KMS-11 (cell line): ENCODE results near the gene TALDO1.

Source experiments
- H2AFZ ChIP-seq: fragments of 200-600 bp; sonication (generic); 2 replicates; pipeline ENCODE4 v1.6.1; 2016; ENCODE audit warnings: antibody characterized with exemption, mixed run types, low read depth
- H3K27ac ChIP-seq: fragments of 200-600 bp; sonication (generic); 2 replicates; pipeline ENCODE4 v1.6.1; 2016; ENCODE audit warnings: mild to moderate bottlenecking, mixed run types
- H3K27me3 ChIP-seq: fragments of 200-600 bp; sonication (generic); 2 replicates; pipeline ENCODE4 v1.6.1; 2017; ENCODE audit warnings: mild to moderate bottlenecking, low read depth, mixed run types, moderate library complexity; ENCODE audit not compliant: insufficient read depth
- H3K36me3 ChIP-seq: fragments of 200-600 bp; sonication (generic); 2 replicates; pipeline ENCODE4 v1.6.1; 2017; ENCODE audit warnings: mild to moderate bottlenecking, mixed run types; ENCODE audit not compliant: insufficient read depth
- H3K4me1 ChIP-seq: fragments of 200-600 bp; sonication (generic); 2 replicates; pipeline ENCODE4 v1.6.1; 2016; ENCODE audit warnings: mild to moderate bottlenecking, low read depth, mixed run types; ENCODE audit not compliant: poor library complexity, severe bottlenecking
- H3K4me2 ChIP-seq: fragments of 200-600 bp; sonication (generic); 2 replicates; pipeline ENCODE4 v1.7.0; 2016; ENCODE audit warnings: mild to moderate bottlenecking, mixed run types
- H3K4me3 ChIP-seq: fragments of 200-600 bp; sonication (generic); IDR thresholded peaks from 2 replicates; pipeline ENCODE4 v1.6.1; 2017; ENCODE audit warnings: low read depth, low read length, mixed read lengths; ENCODE audit not compliant: insufficient read depth
- H3K79me2 ChIP-seq: fragments of 200-600 bp; sonication (generic); 2 replicates; pipeline ENCODE4 v1.6.1; 2016; ENCODE audit warnings: low read depth, mixed run types; ENCODE audit not compliant: insufficient read depth
- H3K9ac ChIP-seq: fragments of 200-600 bp; sonication (generic); 2 replicates; pipeline ENCODE4 v1.6.1; 2016; ENCODE audit warnings: mild to moderate bottlenecking, mixed run types
- H4K20me1 ChIP-seq: fragments of 200-600 bp; sonication (generic); 2 replicates; pipeline ENCODE4 v1.6.1; 2016; ENCODE audit warnings: mild to moderate bottlenecking, mixed run types; ENCODE audit not compliant: insufficient read depth
- CTCF ChIP-seq: fragments of 200-600 bp; sonication (generic); conservative IDR thresholded peaks from 2 replicates; pipeline ENCODE4 v1.6.1; 2017; ENCODE audit warnings: low read depth, mild to moderate bottlenecking, antibody characterized with exemption, low read length, moderate library complexity, mixed read lengths

The TALDO1 gene

GRCh38 chr11:747158-748006, at the start of gene TALDO1:
TALDO1 (plus strand) TSS chr11:747464; CDS start chr11:747482, 18 bp downstream.
- Histone ChIP-seq H3K36me3 (no peaks in the 10 kb centered on the region), H3K4me2 (peak within 1 kb of the TSS; percentile 96), H3K9ac (peak within 1 kb of the TSS; percentile 75), H3K4me3 (no peak within 1 kb of the TSS), H3K79me2 (peaks cover 50% of the 10 kb centered on the region), H3K27ac (peak within 1 kb of the TSS; percentile 89), H3K27me3 (no peaks in the 10 kb centered on the region), H4K20me1 (no peaks in the 10 kb centered on the region), H3K4me1 (peaks cover 24% of the 10 kb centered on the region), H2AFZ (peak within 1 kb of the TSS; percentile 58)
- no peak for TF ChIP-seq CTCF

- Histone ChIP-seq H3K27ac (no peak overlapping the region), H3K27me3 (no peaks in the 10 kb centered on the region), H3K36me3 (no peaks in the 10 kb centered on the region), H3K4me1 (peaks cover 20% of the 10 kb centered on the region), H4K20me1 (no peaks in the 10 kb centered on the region), H3K4me3 (no peak overlapping the region), H3K4me2 (no peak overlapping the region), H2AFZ (no peak overlapping the region), H3K9ac (no peak overlapping the region), H3K79me2 (peaks cover 27% of the 10 kb centered on the region)
- no peak for TF ChIP-seq CTCF
Measured at GRCh38 chr11:697811-698311, 49.4 kb upstream of the TALDO1 start.

- Histone ChIP-seq H3K4me1 (peaks cover 13% of the 10 kb centered on the region), H3K4me2 (no peak overlapping the region), H3K27me3 (no peaks in the 10 kb centered on the region), H3K4me3 (no peak overlapping the region), H3K79me2 (peaks cover 19% of the 10 kb centered on the region), H2AFZ (no peak overlapping the region), H3K27ac (no peak overlapping the region), H4K20me1 (no peaks in the 10 kb centered on the region), H3K9ac (no peak overlapping the region), H3K36me3 (no peaks in the 10 kb centered on the region)
- TF ChIP-seq CTCF = no peak
Measured at GRCh38 chr11:698493-699115, 48.7 kb upstream of the TALDO1 start.

DNA sequence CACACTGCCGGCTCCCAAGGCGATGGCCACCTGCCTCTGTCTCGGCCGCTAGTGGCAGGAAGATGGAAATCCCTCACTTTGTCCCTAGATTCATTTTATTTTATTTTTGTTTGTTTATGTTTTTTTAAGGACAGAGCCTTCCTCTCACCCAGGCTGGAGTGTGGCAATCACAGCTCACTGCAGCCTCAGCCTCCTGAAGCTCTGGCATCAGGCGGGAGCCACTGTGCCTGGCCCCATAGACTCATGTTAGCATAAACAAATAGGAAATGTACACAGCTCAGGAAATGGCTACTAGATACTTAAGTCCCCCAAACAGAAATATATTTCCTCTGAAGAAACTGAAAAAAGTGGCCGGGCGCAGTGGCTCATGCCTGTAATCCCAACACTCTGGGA, 48.2 kb upstream of the TALDO1 start:
- no peak for TF ChIP-seq CTCF
- no peaks in the 10 kb centered on the region for H4K20me1 ChIP-seq
- peaks cover 10% of the 10 kb centered on the region for H3K4me1 ChIP-seq
- H2AFZ ChIP-seq = no peak overlapping the region
- H3K79me2 ChIP-seq = peaks cover 14% of the 10 kb centered on the region
- no peak overlapping the region for H3K9ac ChIP-seq
- no peak overlapping the region for H3K27ac ChIP-seq
- H3K4me2 ChIP-seq = no peak overlapping the region
- no peaks in the 10 kb centered on the region for H3K36me3 ChIP-seq
- H3K4me3 ChIP-seq = no peak overlapping the region
- no peaks in the 10 kb centered on the region for H3K27me3 ChIP-seq
